Heart left ventricle (tissue), 13 donors: Measurements from ENCODE around the gene PANK1.

Experiments used
- CTCF ChIP-seq, 12 donors: fragments of 200-600 bp; sonication (generic) in 4 of 12; IDR thresholded peaks; one replicate each; pipeline versions ENCODE4 v1.5.0 to v1.8.0; 2018 to 2022; ENCODE audit warnings: antibody characterized with exemption in 12 of 12, mild to moderate bottlenecking in 5 of 12
- POLR2A ChIP-seq, 2 donors: fragments of 450-650 bp; IDR thresholded peaks; one replicate each; pipeline ENCODE4 v1.6.1; 2017; ENCODE audit warnings: antibody characterized with exemption in 2 of 2, mild to moderate bottlenecking in 2 of 2, moderate library complexity in 2 of 2
- donor health status: ischemic (EF 13 %, LVEDD 7.1; RV severe dilation, severe dysfunction).
- donor health status: DM: no; HTN: yes; CAD: no.
- donor health status: DM: no; HTN: no; CAD: no.
- donor health status: ischemic (EF 25% LVEDD 6.9; RV normal size, moderate dysfunction).
- donor health status: ischemic (EF 25% LVEDD 5.7; RV mildly dilated, moderate dysfunction).
- donor health status: ischemic (EF 35%, LVEDD 5.7; RV mildly dilated, moderate dysfunction).
- donor health status: nonischemic (EF 11% LVEDD 7.7; RV severe dilation, severe dysfunction).
- donor health status: DM: yes; HTN: yes; CAD: no.
- donor health status: PGD.
- donor health status: ischemic (EF 29% LVEDD 5.4; RV normal size, mild dysfunction).
- donor health status: nonischemic (EF 23%, LVEDD 6.1; RV moderate dilation, normal function).

- TF ChIP-seq CTCF (IDR thresholded peaks at IDR 0.05): no peak
- TF ChIP-seq POLR2A (IDR thresholded peaks at IDR 0.05): no peak
These were observed 38.8 kb upstream of the PANK1 start for GRCh38 chr10:89683883-89684282.
